GM19452 (cell line): ENCODE data around the gene SKAP1.

Source experiments
- ATAC-seq: cut with Tn5 transposase; IDR thresholded peaks from one replicate; pipeline ENCODE4 v1.9.1; 2021; ENCODE audit not compliant: unreplicated experiment

The SKAP1 gene

GRCh38 chr17:48180842-48181629, 249.0 kb downstream of the SKAP1 start:
- ATAC-seq = no peak

GRCh38 chr17:48179071-48179945, 250.7 kb downstream of the SKAP1 start:
- no peak for ATAC-seq

- no peak for ATAC-seq
Observed at GRCh38 chr17:48178317-48178716, 251.7 kb downstream of the SKAP1 start.

GRCh38 chr17:48177816-48178215, 252.2 kb downstream of the SKAP1 start:
- ATAC-seq = no peak

GRCh38 chr17:48176471-48176855, 253.6 kb downstream of the SKAP1 start:
- no peak for ATAC-seq

GRCh38 chr17:48175692-48176470, 254.1 kb downstream of the SKAP1 start:
- no peak for ATAC-seq

GRCh38 chr17:48174833-48175523, 255.0 kb downstream of the SKAP1 start:
- no peak for ATAC-seq

- ATAC-seq = no peak
Observed at GRCh38 chr17:48173191-48173984, 256.6 kb downstream of the SKAP1 start.

GRCh38 chr17:48169926-48170325, 260.1 kb downstream of the SKAP1 start:
- ATAC-seq = no peak

- no peak for ATAC-seq
Observed at GRCh38 chr17:48163809-48164208, 266.2 kb downstream of the SKAP1 start.

- ATAC-seq = no peak
Observed at GRCh38 chr17:48162946-48163506, 267.0 kb downstream of the SKAP1 start.

- no peak for ATAC-seq
Observed at GRCh38 chr17:48162306-48162934, 267.6 kb downstream of the SKAP1 start.

- no peak for ATAC-seq
Observed at GRCh38 chr17:48161127-48161905, 268.7 kb downstream of the SKAP1 start.

- no peak for ATAC-seq
Observed at GRCh38 chr17:48160177-48161081, 269.6 kb downstream of the SKAP1 start.

- no peak for ATAC-seq
Observed at GRCh38 chr17:48159232-48159631, 270.8 kb downstream of the SKAP1 start.

GRCh38 chr17:48155889-48156611, 274.0 kb downstream of the SKAP1 start:
- no peak for ATAC-seq
